MM.1S (cell line): ENCODE measurements around the gene SSU72.

Experiments used
- EZH2 ChIP-seq: fragments of 300-600 bp; sonication (generic); optimal IDR thresholded peaks from 2 replicates; pipeline ENCODE3; 2017; ENCODE audit warnings: low read depth, mild to moderate bottlenecking, antibody characterized with exemption, low read length, mixed read lengths
- EZH2phosphoT487 ChIP-seq: fragments of 300-600 bp; sonication (generic); IDR thresholded peaks from 2 replicates; pipeline ENCODE4 v1.6.1; 2018; ENCODE audit warnings: antibody characterized with exemption, low read length
- TF ChIP-seq, protein P1 (sequence below): fragments of 300-600 bp; sonication (generic); IDR thresholded peaks from 2 replicates; pipeline ENCODE4 v1.5.1; 2016; ENCODE audit warnings: antibody characterized with exemption, low read length, mixed read lengths

DNA sequence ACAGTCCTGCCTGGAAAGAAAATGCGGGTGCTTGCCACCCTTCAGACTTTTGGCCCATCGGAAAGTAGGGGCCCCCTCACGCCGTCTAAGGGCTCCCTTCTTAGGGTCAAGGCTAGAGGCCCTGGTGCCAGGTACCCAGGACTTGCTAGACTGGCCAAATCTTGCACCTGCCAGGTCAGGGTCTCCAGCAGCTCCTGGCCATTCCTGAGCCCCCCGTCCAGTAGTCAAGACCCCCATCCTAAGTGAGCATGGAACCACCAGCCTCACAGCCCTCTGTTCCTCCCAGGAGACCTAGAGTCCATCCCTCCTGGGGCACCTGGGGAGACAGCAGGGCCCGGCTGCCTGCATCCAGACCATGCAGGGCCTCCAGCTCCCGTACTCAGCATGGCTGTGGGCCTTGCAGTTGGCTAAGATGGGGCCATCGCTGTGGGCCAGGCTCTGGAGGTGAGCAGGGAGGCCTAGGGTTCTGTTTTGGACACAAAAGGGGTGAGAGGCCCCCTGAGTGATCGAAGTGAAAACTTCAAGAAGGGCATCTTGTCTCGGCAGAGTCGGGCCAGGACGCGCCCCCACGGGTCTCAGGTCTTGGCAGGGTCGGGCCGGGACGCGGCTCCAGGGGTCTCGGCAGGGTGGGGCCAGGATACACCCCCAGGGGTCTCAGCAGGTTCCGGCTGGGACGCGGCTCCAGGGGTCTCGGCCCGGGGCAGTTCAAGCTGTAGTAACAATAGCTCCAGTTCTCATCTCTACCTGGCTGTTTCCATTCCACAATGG, 19.4 kb upstream of the SSU72 start:
- TF ChIP-seq, protein P1, sequence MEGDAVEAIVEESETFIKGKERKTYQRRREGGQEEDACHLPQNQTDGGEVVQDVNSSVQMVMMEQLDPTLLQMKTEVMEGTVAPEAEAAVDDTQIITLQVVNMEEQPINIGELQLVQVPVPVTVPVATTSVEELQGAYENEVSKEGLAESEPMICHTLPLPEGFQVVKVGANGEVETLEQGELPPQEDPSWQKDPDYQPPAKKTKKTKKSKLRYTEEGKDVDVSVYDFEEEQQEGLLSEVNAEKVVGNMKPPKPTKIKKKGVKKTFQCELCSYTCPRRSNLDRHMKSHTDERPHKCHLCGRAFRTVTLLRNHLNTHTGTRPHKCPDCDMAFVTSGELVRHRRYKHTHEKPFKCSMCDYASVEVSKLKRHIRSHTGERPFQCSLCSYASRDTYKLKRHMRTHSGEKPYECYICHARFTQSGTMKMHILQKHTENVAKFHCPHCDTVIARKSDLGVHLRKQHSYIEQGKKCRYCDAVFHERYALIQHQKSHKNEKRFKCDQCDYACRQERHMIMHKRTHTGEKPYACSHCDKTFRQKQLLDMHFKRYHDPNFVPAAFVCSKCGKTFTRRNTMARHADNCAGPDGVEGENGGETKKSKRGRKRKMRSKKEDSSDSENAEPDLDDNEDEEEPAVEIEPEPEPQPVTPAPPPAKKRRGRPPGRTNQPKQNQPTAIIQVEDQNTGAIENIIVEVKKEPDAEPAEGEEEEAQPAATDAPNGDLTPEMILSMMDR: no peak
- TF ChIP-seq EZH2 (no peak), EZH2phosphoT487 (no peak)
